B cell (primary cell): ENCODE data around the gene HTRA1. TPM values are rescaled to one million over a fixed set of nuclear protein-coding genes. Genes with fewer than 3 reads are reported as not detected.

ENCODE experiments used
- ATAC-seq: fragments of 200-7000 bp; cut with Tn5 transposase; one replicate; pipeline ENCODE4 v1.10.0; 2021; ENCODE audit warnings: low read depth, mild to moderate bottlenecking, moderate number of reproducible peaks, moderate library complexity
- CTCF ChIA-PET: fragments of 350-600 bp; sonication (Branson Sonifier 250); formaldehyde crosslinking; loops from one replicate; lab custom pipeline; 2021; ENCODE audit warnings: antibody characterized with exemption, inconsistent platforms; lab: Charles Lee
- POLR2A ChIA-PET: fragments of 350-600 bp; sonication (Branson Sonifier 250); formaldehyde crosslinking; loops from one replicate; lab custom pipeline; 2021; ENCODE audit warnings: antibody characterized with exemption; lab: Charles Lee
- DNase-seq: peaks from one replicate; pipeline ENCODE4 v3.0.0; 2013
- H2AFZ ChIP-seq: 2 replicates; pipeline ENCODE4 v1.6.1; 2012; ENCODE audit warnings: mild to moderate bottlenecking, low read depth, low read length; ENCODE audit not compliant: insufficient read depth, poor library complexity, severe bottlenecking
- H3K27ac ChIP-seq, 2 donors: 1 replicate in 1 of 2; 2 replicates in 1 of 2; pipeline ENCODE4 v1.5.1; 2012 to 2013; ENCODE audit warnings: low read length in 2 of 2, mild to moderate bottlenecking in 2 of 2, moderate library complexity in 1 of 2
- H3K27me3 ChIP-seq, 4 experiments: fragments of 200-600 bp in 1 of 4; sonication (generic) in 1 of 4; replicated peaks in 1 of 4; 1 replicate in 2 of 4; 2 replicates in 2 of 4; pipeline versions ENCODE4 v1.6.1 to v1.7.0; 2013 to 2016; ENCODE audit warnings: low read length in 3 of 4, mild to moderate bottlenecking in 2 of 4, mixed read lengths in 1 of 4, moderate library complexity in 1 of 4; ENCODE audit not compliant: insufficient read depth in 4 of 4, control insufficient read depth in 3 of 4; ENCODE audit errors: control extremely low read depth in 1 of 4
- H3K36me3 ChIP-seq, 2 experiments: replicated peaks in 1 of 2; 1 replicate in 1 of 2; 2 replicates in 1 of 2; pipeline versions ENCODE4 v1.6.1 to v1.7.1; 2013; ENCODE audit warnings: low read length in 1 of 2; ENCODE audit not compliant: insufficient read depth in 2 of 2, control insufficient read depth in 1 of 2; ENCODE audit errors: control extremely low read depth in 1 of 2, extremely low read depth in 1 of 2
- H3K4me1 ChIP-seq, 2 donors: fragments of 200-600 bp in 1 of 2; sonication (generic) in 1 of 2; 1 replicate in 1 of 2; 2 replicates in 1 of 2; pipeline versions ENCODE4 v1.5.1 to v1.6.1; 2013 to 2017; ENCODE audit warnings: low read length in 2 of 2; ENCODE audit not compliant: control insufficient read depth in 2 of 2, insufficient read depth in 2 of 2
- H3K4me2 ChIP-seq: replicated peaks from 2 replicates; pipeline ENCODE3; 2012; ENCODE audit warnings: mild to moderate bottlenecking, low read depth, low read length; ENCODE audit not compliant: poor library complexity, severe bottlenecking
- H3K4me3 ChIP-seq, 5 experiments: fragments of 200-600 bp in 1 of 5; sonication (generic) in 1 of 5; 1 replicate in 3 of 5; 2 replicates in 2 of 5; pipeline versions ENCODE4 v1.5.1 to v1.7.0; 2011 to 2016; ENCODE audit warnings: low read length in 4 of 5, mild to moderate bottlenecking in 4 of 5, low read depth in 2 of 5, control low read depth in 1 of 5, moderate library complexity in 1 of 5; ENCODE audit not compliant: insufficient read depth in 1 of 5; ENCODE audit errors: control extremely low read depth in 1 of 5, extremely low read depth in 1 of 5
- H3K79me2 ChIP-seq: fragments of 200-600 bp; sonication (generic); one replicate; pipeline ENCODE4 v1.6.0; 2016; ENCODE audit warnings: low read length; ENCODE audit not compliant: control insufficient read depth, insufficient read depth
- H3K9ac ChIP-seq: fragments of 200-600 bp; sonication (generic); 2 replicates; pipeline ENCODE4 v1.6.1; 2017; ENCODE audit warnings: mild to moderate bottlenecking, low read length, moderate library complexity
- H3K9me3 ChIP-seq, 3 donors: one replicate each; pipeline versions ENCODE4 v1.6.1 to v1.7.1; 2013; ENCODE audit warnings: low read length in 2 of 3; ENCODE audit not compliant: control insufficient read depth in 2 of 3, insufficient read depth in 1 of 3; ENCODE audit errors: control extremely low read depth in 1 of 3
- H4K20me1 ChIP-seq: 2 replicates; pipeline ENCODE4 v1.6.0; 2012; ENCODE audit warnings: mild to moderate bottlenecking, low read length; ENCODE audit not compliant: insufficient read depth, control insufficient read depth, poor library complexity, severe bottlenecking
- H3K27ac Mint-ChIP-seq: one replicate; pipeline ENCODE4 v1.8.0; 2021; ENCODE audit warnings: mixed read lengths
- H3K27me3 Mint-ChIP-seq: one replicate; pipeline ENCODE4 v1.8.0; 2021; ENCODE audit warnings: mixed read lengths
- H3K4me1 Mint-ChIP-seq: one replicate; pipeline ENCODE4 v1.8.0; 2021; ENCODE audit warnings: mixed read lengths
- H3K4me3 Mint-ChIP-seq: one replicate; pipeline ENCODE4 v1.8.0; 2021; ENCODE audit warnings: mixed read lengths
- H3K9me3 Mint-ChIP-seq: one replicate; pipeline ENCODE4 v1.8.0; 2022; ENCODE audit warnings: mixed read lengths; ENCODE audit not compliant: insufficient read depth
- CTCF ChIP-seq: fragments of 200-600 bp; IDR thresholded peaks from one replicate; pipeline ENCODE4 v1.8.0; 2022; ENCODE audit warnings: antibody characterized with exemption, mild to moderate bottlenecking
- EZH2 ChIP-seq: IDR thresholded peaks from 2 replicates; pipeline ENCODE4 v1.6.1; 2012; ENCODE audit warnings: borderline replicate concordance, low read depth, mild to moderate bottlenecking, moderate library complexity, low read length; ENCODE audit not compliant: insufficient read depth, poor library complexity, severe bottlenecking
- WGBS: methylation state at CpG from one replicate; pipeline ENCODE4 v1.1.5; 2013; ENCODE audit warnings: missing lambda C conversion rate; ENCODE audit not compliant: insufficient coverage; 5-methylcytosine and 5-hydroxymethylcytosine counted together
- intact Hi-C: fragments of 100-400 bp; cut with micrococcal nuclease; formaldehyde crosslinking; loops from one replicate; pipeline ENCODE4 v1.10.0; 2022
- polyA plus RNA-seq: library from polyadenylated mRNA; depleted of rRNA; stranded (reverse); fragments of >200 nt; gene quantifications from 2 replicates; pipeline ENCODE4 v1.2.3, GENCODE V29; 2012
- total RNA-seq, 2 donors: library from RNA; stranded (reverse); fragments of 120-200 nt in 1 of 2; gene quantifications; 1 replicate in 1 of 2; 2 replicates in 1 of 2; pipeline versions ENCODE4 v1.2.3 to v1.2.4, GENCODE V29; 2013 to 2022

The HTRA1 gene
- total and polyA plus RNA-seq, 2 donors (not counting 1 experiment from before 2014, with no cell fraction given), result not detected

DNA sequence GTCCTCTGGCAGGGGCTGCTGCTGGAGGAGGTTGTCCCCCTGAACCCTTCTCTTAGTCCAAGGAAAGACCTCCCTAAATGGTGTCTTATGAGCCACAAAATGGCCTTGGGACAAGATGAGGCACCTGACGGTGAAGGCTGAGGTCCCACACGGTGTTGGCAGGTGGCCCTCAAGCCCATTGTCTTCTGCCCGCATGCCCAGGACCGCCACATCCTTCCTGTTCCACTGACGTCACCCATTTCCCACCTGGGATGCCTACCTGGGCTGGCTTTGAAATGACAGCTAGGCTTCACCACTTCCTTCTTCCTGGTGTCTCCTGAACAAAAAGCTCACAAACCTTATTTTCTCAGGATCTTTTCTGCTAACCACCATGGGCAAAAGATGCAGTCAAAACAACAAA, 97.1 kb downstream of the HTRA1 start:
- Histone ChIP-seq H3K9ac (no peak overlapping the region), H3K4me3 (no peak overlapping the region), H3K4me1 (no peaks in the 10 kb centered on the region), H3K4me2 (no peak overlapping the region), H4K20me1 (no peaks in the 10 kb centered on the region), H3K9me3 (no peaks in the 10 kb centered on the region), H3K36me3 (no peaks in the 10 kb centered on the region), H3K79me2 (no peaks in the 10 kb centered on the region), H3K27me3 (peaks cover 0 to 7% (median 0%) of the 10 kb centered on the region in 4 experiments), H3K27ac (no peak overlapping the region), H2AFZ (no peak overlapping the region)
- peaks cover 22% of the 10 kb centered on the region for H3K27me3 Mint-ChIP-seq
- no peaks in the 10 kb centered on the region for H3K9me3 Mint-ChIP-seq
- no peak for TF ChIP-seq CTCF
- no peak for TF ChIP-seq EZH2
- intact Hi-C loops, result no loop called here
- WGBS, result 28% methylated on average over 5 of the region's 5 CpGs
- no peaks in the 10 kb centered on the region for H3K4me1 Mint-ChIP-seq
- POLR2A ChIA-PET, result no interaction called here
- DNase-seq (no peak), ATAC-seq (no peak)
- H3K27ac Mint-ChIP-seq, result no peak overlapping the region
- H3K4me3 Mint-ChIP-seq, result no peak overlapping the region
- CTCF ChIA-PET, result no interaction called here

- CTCF ChIA-PET, result no interaction called here
- peaks cover 25% of the 10 kb centered on the region for H3K27me3 Mint-ChIP-seq
- H3K9me3 ChIP-seq, result no peaks in the 10 kb centered on the region
- H3K9me3 Mint-ChIP-seq, result no peaks in the 10 kb centered on the region
- H3K4me2 ChIP-seq, result no peak overlapping the region
- intact Hi-C loops, result no loop called here
- no peak overlapping the region for H3K27ac Mint-ChIP-seq
- no peaks in the 10 kb centered on the region for H4K20me1 ChIP-seq
- WGBS, result 100% methylated on average over 1 of the region's 2 CpGs
- no peak for TF ChIP-seq EZH2
- no peak for TF ChIP-seq CTCF
- H3K36me3 ChIP-seq, result no peaks in the 10 kb centered on the region
- H3K4me3 ChIP-seq, result no peak overlapping the region
- H2AFZ ChIP-seq, result no peak overlapping the region
- peaks cover 0 to 10% (median 0%) of the 10 kb centered on the region in 4 experiments for H3K27me3 ChIP-seq
- H3K79me2 ChIP-seq, result no peaks in the 10 kb centered on the region
- ATAC-seq (no peak), DNase-seq (no peak)
- no peak overlapping the region for H3K4me3 Mint-ChIP-seq
- no peak overlapping the region for H3K27ac ChIP-seq
- H3K9ac ChIP-seq, result no peak overlapping the region
- no peaks in the 10 kb centered on the region for H3K4me1 ChIP-seq
- POLR2A ChIA-PET, result no interaction called here
- H3K4me1 Mint-ChIP-seq, result no peaks in the 10 kb centered on the region
Observed at GRCh38 chr10:122559228-122559627, 97.9 kb downstream of the HTRA1 start.
